Caco-2 (cell line): ENCODE measurements around the gene YKT6. TPM values are rescaled to one million over a fixed set of nuclear protein-coding genes. Genes with fewer than 3 reads are reported as not detected.
"Not testable (repeated sequence)": the region's sequence is repeated elsewhere in the genome, so short reads cannot be mapped to it uniquely, and the experiment has no call there.

ENCODE experiments used
- BruUV-seq: library from RNA; stranded (reverse); fragments of 400-500 nt; replicated peaks from 2 replicates; lab custom pipeline; 2021; lab: Mats Ljungman, UMichigan
- CTCF ChIA-PET: fragments of 300-600 bp; sonication (Branson Sonifier 250); formaldehyde crosslinking; loops from one replicate; lab custom pipeline; 2022; ENCODE audit warnings: antibody characterized with exemption; lab: Charles Lee
- POLR2A ChIA-PET: fragments of 300-600 bp; sonication (Branson Sonifier 250); formaldehyde crosslinking; loops from one replicate; lab custom pipeline; 2022; ENCODE audit warnings: antibody characterized with exemption; lab: Charles Lee
- DNase-seq, 2 experiments: peaks; one replicate each; pipeline versions ENCODE4 v3.0.0 to v3.0.0-alpha.2; 2020 to 2022
- H3K27me3 ChIP-seq: replicated peaks from 2 replicates; pipeline ENCODE4 v1.6.0; 2011; ENCODE audit warnings: low read length; ENCODE audit not compliant: control insufficient read depth, insufficient read depth
- H3K36me3 ChIP-seq: 2 replicates; pipeline ENCODE4 v1.5.1; 2011; ENCODE audit warnings: low read length; ENCODE audit not compliant: control insufficient read depth, insufficient read depth
- H3K4me1 ChIP-seq: fragments of 250-450 bp; sonication (Bioruptor Pico); 2 replicates; pipeline ENCODE4 v1.5.1; 2020; ENCODE audit warnings: mild to moderate bottlenecking
- H3K4me3 ChIP-seq: 2 replicates; pipeline ENCODE4 v1.5.1; 2011; ENCODE audit warnings: low read depth, mild to moderate bottlenecking, control low read depth, low read length
- H3K9me3 ChIP-seq: fragments of 250-450 bp; sonication (Bioruptor Pico); 2 replicates; pipeline ENCODE4 v1.5.1; 2020; ENCODE audit warnings: mild to moderate bottlenecking, moderate library complexity
- H3K27ac Mint-ChIP-seq: one replicate; pipeline ENCODE4 v1.8.0; 2022; ENCODE audit warnings: mixed read lengths; ENCODE audit not compliant: unreplicated experiment
- H3K27me3 Mint-ChIP-seq: one replicate; pipeline ENCODE4 v1.8.0; 2022; ENCODE audit warnings: mixed read lengths; ENCODE audit not compliant: insufficient read depth, unreplicated experiment
- H3K36me3 Mint-ChIP-seq: one replicate; pipeline ENCODE4 v1.8.0; 2022; ENCODE audit warnings: mild to moderate bottlenecking, mixed read lengths; ENCODE audit not compliant: insufficient read depth, unreplicated experiment
- H3K4me1 Mint-ChIP-seq: one replicate; pipeline ENCODE4 v1.8.0; 2022; ENCODE audit warnings: low read depth, mixed read lengths; ENCODE audit not compliant: unreplicated experiment
- H3K4me3 Mint-ChIP-seq: one replicate; pipeline ENCODE4 v1.8.0; 2022; ENCODE audit warnings: mild to moderate bottlenecking, moderate library complexity, mixed read lengths; ENCODE audit not compliant: unreplicated experiment
- H3K9me3 Mint-ChIP-seq: one replicate; pipeline ENCODE4 v1.8.0; 2022; ENCODE audit warnings: mixed read lengths; ENCODE audit not compliant: unreplicated experiment
- intact Hi-C: fragments of 100-400 bp; cut with micrococcal nuclease; formaldehyde crosslinking; loops from one replicate; pipeline ENCODE4 v1.10.0; 2022; ENCODE audit not compliant: unreplicated experiment
- total RNA-seq: library from RNA; stranded (reverse); gene quantifications from 2 replicates; pipeline ENCODE4 v1.2.3, GENCODE V29; 2022
- TF ChIP-seq, protein P1 (sequence below), 2 experiments: fragments of 200-600 bp in 1 of 2; IDR thresholded peaks; 1 replicate in 1 of 2; 2 replicates in 1 of 2; pipeline versions ENCODE4 v1.5.1 to v1.8.0; 2011 to 2022; ENCODE audit warnings: antibody characterized with exemption in 1 of 2, control low read depth in 1 of 2, inconsistent platforms in 1 of 2, low read depth in 1 of 2, low read length in 1 of 2, mild to moderate bottlenecking in 1 of 2, moderate library complexity in 1 of 2; ENCODE audit not compliant: insufficient read depth in 1 of 2, severe bottlenecking in 1 of 2, unreplicated experiment in 1 of 2

Gene YKT6
- total RNA-seq, 1 experiment from 2014 or later, result 123 TPM

DNA sequence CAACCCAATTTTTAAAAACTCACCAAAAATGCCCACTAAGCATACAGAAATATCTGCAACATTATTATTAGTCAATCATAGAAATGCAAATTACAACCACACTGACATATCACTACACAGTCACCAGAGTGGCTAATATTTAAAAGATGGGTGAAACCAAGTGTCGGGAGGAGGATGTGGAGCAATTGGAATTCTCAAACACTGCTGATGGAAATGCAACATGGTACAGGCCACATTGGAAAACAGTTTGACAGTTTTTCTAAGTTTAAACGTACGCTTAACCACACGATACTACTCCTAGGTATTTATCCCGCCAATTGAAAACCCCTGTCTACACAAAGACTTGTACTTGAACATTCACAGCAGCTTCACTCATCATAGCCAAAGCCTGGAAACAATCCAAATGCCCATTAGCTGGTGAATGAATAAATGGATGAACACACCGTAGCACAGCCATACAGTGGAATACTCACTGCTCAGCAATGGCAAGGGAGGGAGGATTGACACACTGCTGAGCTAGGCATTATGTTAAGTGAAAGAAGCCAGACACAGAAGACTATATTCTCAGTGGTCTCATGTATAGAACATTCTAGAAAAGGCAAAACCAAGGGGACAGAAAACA lies 27.9 kb upstream of the YKT6 start:
- peaks cover 11% of the 10 kb centered on the region for H3K27me3 Mint-ChIP-seq
- DNase-seq, result no peak
- TF ChIP-seq, protein P1, sequence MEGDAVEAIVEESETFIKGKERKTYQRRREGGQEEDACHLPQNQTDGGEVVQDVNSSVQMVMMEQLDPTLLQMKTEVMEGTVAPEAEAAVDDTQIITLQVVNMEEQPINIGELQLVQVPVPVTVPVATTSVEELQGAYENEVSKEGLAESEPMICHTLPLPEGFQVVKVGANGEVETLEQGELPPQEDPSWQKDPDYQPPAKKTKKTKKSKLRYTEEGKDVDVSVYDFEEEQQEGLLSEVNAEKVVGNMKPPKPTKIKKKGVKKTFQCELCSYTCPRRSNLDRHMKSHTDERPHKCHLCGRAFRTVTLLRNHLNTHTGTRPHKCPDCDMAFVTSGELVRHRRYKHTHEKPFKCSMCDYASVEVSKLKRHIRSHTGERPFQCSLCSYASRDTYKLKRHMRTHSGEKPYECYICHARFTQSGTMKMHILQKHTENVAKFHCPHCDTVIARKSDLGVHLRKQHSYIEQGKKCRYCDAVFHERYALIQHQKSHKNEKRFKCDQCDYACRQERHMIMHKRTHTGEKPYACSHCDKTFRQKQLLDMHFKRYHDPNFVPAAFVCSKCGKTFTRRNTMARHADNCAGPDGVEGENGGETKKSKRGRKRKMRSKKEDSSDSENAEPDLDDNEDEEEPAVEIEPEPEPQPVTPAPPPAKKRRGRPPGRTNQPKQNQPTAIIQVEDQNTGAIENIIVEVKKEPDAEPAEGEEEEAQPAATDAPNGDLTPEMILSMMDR (IDR thresholded peaks at IDR 0.05; ENCODE audit: insufficient read depth in 1 of 2, low read depth in 1 of 2, low read length in 1 of 2, severe bottlenecking in 1 of 2, unreplicated experiment in 1 of 2), result no peak
- no peaks in the 10 kb centered on the region for H3K4me1 ChIP-seq
- no peak overlapping the region for H3K4me3 ChIP-seq
- intact Hi-C loops, result no loop called here
- no peak overlapping the region for H3K27ac Mint-ChIP-seq
- no peak overlapping the region for H3K4me3 Mint-ChIP-seq
- CTCF ChIA-PET, result no interaction called here
- no peaks in the 10 kb centered on the region for H3K9me3 ChIP-seq
- H3K9me3 Mint-ChIP-seq, result no peaks in the 10 kb centered on the region
- H3K36me3 Mint-ChIP-seq, result no peaks in the 10 kb centered on the region
- BruUV-seq, result no TSS peak
- H3K36me3 ChIP-seq, result no peaks in the 10 kb centered on the region
- H3K27me3 ChIP-seq, result no peaks in the 10 kb centered on the region
- no peaks in the 10 kb centered on the region for H3K4me1 Mint-ChIP-seq
- POLR2A ChIA-PET, result no interaction called here

DNA sequence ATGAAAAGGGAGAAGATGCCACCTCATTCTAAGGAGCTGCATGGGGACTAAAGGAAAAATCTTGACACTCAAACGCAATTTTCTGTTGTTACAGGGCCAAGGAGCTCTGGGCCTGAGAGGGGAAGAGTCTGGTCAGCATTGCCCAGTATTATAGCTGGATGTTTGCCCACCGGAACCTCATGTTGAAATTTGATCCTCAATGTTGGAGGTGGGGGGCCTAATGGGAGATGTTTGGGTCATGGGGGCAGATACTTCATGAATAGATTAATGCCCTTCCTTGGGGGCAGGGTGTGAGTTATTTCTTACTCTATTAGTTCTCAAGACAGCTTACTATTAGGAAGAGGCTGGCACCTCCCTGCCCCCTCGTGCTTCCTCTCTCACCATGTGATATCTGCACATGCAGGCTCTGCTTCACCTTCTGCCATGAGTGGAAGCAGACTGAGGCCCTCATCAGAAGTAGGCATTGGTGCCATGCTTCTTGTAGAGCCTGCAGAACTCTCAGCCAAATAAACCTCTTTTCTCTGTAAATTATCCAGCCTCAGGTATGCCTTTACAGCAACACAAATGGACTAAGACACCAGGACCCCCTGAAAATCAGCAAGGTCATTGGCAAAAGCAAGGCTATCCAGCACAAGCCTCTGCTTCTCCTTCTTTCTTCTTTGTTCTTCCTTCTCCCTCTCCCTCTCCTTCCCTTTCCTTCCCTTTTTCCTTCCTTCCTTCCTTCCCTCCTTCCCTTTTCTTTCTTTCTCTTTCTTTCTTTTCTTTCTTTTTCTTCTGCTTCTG lies 26.7 kb upstream of the YKT6 start:
- POLR2A ChIA-PET, result no interaction called here
- DNase-seq, result no peak
- Histone ChIP-seq H3K36me3 (no peaks in the 10 kb centered on the region), H3K9me3 (no peaks in the 10 kb centered on the region), H3K4me3 (no peak overlapping the region), H3K4me1 (no peaks in the 10 kb centered on the region), H3K27me3 (no peaks in the 10 kb centered on the region)
- Mint-ChIP-seq H3K36me3 (no peaks in the 10 kb centered on the region), H3K9me3 (no peaks in the 10 kb centered on the region), H3K4me3 (no peak overlapping the region), H3K4me1 (no peaks in the 10 kb centered on the region), H3K27me3 (peaks cover 12% of the 10 kb centered on the region), H3K27ac (no peak overlapping the region)
- intact Hi-C loops, result no loop called here
- BruUV-seq, result no TSS peak
- TF ChIP-seq, protein P1 (IDR thresholded peaks at IDR 0.05; ENCODE audit: insufficient read depth in 1 of 2, low read depth in 1 of 2, low read length in 1 of 2, severe bottlenecking in 1 of 2, unreplicated experiment in 1 of 2), result no peak
- CTCF ChIA-PET, result no interaction called here

DNA sequence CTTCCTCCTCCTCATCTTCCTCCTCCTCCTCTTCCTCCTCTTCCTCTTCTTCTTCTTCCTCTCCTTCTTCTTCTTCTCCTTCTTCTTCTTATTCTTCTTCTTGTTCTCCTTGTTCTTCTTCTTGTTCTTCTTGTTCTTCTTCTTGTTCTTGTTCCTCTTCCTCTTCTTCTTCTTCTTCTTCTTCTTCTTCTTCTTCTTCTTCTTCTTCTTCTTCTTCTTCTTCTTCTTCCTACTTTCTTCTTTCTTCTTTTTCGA lies 26.2 kb upstream of the YKT6 start:
- H3K27me3 ChIP-seq, H3K9me3 ChIP-seq, POLR2A ChIA-PET, H3K9me3 Mint-ChIP-seq, DNase-seq, H3K4me3 Mint-ChIP-seq, H3K36me3 Mint-ChIP-seq, H3K36me3 ChIP-seq, H3K27ac Mint-ChIP-seq, CTCF ChIA-PET, H3K4me1 Mint-ChIP-seq, intact Hi-C loops, H3K4me1 ChIP-seq, H3K4me3 ChIP-seq, BruUV-seq: not testable (repeated sequence)
- peaks cover 15% of the 10 kb centered on the region for H3K27me3 Mint-ChIP-seq
